ENCODE results near the gene EEF2K. TPM values are rescaled to one million over a fixed set of nuclear protein-coding genes. Genes with fewer than 3 reads are reported as not detected.

EEF2K gene
- total and polyA plus RNA-seq, 2 of the 13 experiments (the other 11 are each of a cell fraction or from before 2014, with no cell fraction given) = 22.0 to 23.8 TPM

- H3K79me2 ChIP-seq (ENCODE audit: insufficient read depth, low read length) = no peaks in the 10 kb centered on the region
- no peak overlapping the region for H2AFZ ChIP-seq (ENCODE audit: low read length)
- peaks cover 32% of the 10 kb centered on the region for H3K4me1 ChIP-seq (ENCODE audit: insufficient read depth, low read length)
- H3K27me3 ChIP-seq (ENCODE audit: control insufficient read depth in 1 of 2, insufficient read depth in 2 of 2, low read length in 2 of 2) = no peaks in the 10 kb centered on the region
- in situ Hi-C loops (cut with HindIII; ENCODE audit: extremely low pct_ligation_motif_present, low pct_unique_long_range_greater_than_20kb) = no loop called here
- H3K9ac ChIP-seq (ENCODE audit: insufficient read depth, low read depth, low read length) = no peak overlapping the region
- POLR2A ChIA-PET = no interaction called here
- no TSS peak for BruUV-seq (replicated peaks)
- intact Hi-C loops (cut with micrococcal nuclease; ENCODE audit: unreplicated experiment) = no loop called here
- H3K27ac ChIP-seq (ENCODE audit: extremely low read length, insufficient read depth, low read length) = no peak overlapping the region
- DNase-seq (ENCODE audit: low spot score) = no peak
- no peaks in the 10 kb centered on the region; a peak in 1 of 5 replicates for H3K36me3 ChIP-seq (replicated peaks in 1 of 2; ENCODE audit: control insufficient read depth in 1 of 2, insufficient read depth in 2 of 2, low read length in 2 of 2)
- ATAC-seq = no peak
- H4K20me1 ChIP-seq (ENCODE audit: insufficient read depth, low read length) = no peaks in the 10 kb centered on the region
- TF ChIP-seq ZFP90 (CRISPR knock-in tag; IDR thresholded peaks at IDR 0.05; ENCODE audit: borderline replicate concordance) (no peak), ZNF460 (CRISPR knock-in tag; IDR thresholded peaks at IDR 0.05; ENCODE audit: borderline replicate concordance) (0 out of 2 replicates have a peak, but pooled peaks have one; percentile 53), NCOR1 (IDR thresholded peaks at IDR 0.05; ENCODE audit: borderline replicate concordance, low read length) (no peak), ZNF737 (CRISPR knock-in tag; IDR thresholded peaks at IDR 0.05; ENCODE audit: borderline replicate concordance) (no peak), ZNF101 (CRISPR knock-in tag; IDR thresholded peaks at IDR 0.05; ENCODE audit: borderline replicate concordance, low read depth) (no peak), ZNF770 (CRISPR knock-in tag; IDR thresholded peaks at IDR 0.05) (0 out of 2 replicates have a peak, but pooled peaks have one; percentile 35), TAF15 (IDR thresholded peaks at IDR 0.05; ENCODE audit: low read depth, low read length, poor library complexity, severe bottlenecking) (no peak), ZNF781 (CRISPR knock-in tag; IDR thresholded peaks at IDR 0.05; ENCODE audit: borderline replicate concordance, not compliant biosample characterization) (no peak), TBP (CRISPR knock-in tag; IDR thresholded peaks at IDR 0.05) (no peak)
- H3K4me3 ChIP-seq (replicated peaks in 1 of 3; ENCODE audit: insufficient read depth in 1 of 3, low read depth in 2 of 3, low read length in 3 of 3) = no peak overlapping the region
- H3K9me3 ChIP-seq (ENCODE audit: low read length) = no peaks in the 10 kb centered on the region
- no peak overlapping the region for H3K4me2 ChIP-seq (ENCODE audit: low read depth, low read length)
- 98% methylated on average over 5 of the region's 5 CpGs for WGBS (ENCODE audit: low lambda C conversion rate)
- no peak for FAIRE-seq
- CTCF ChIA-PET (ENCODE audit: low intra/inter-chr PET ratio, low total read pairs) = no interaction called here
These were observed 84.9 kb downstream of the EEF2K start for GRCh38 chr16:22291020-22291419.

Measured in HepG2 (cell line).